Gastroesophageal sphincter (tissue), 4 donors: Measurements from ENCODE around the gene TMEM61. TPM values are rescaled to one million over a fixed set of nuclear protein-coding genes. Genes with fewer than 3 reads are reported as not detected.
"Not testable (repeated sequence)": the region's sequence is repeated elsewhere in the genome, so short reads cannot be mapped to it uniquely, and the experiment has no call there.

Source experiments
- ATAC-seq: fragments of 150-250 bp; one replicate; pipeline ENCODE4 v1.9.1; 2016; ENCODE audit warnings: mild to moderate bottlenecking, moderate library complexity
- H3K27ac ChIP-seq, 4 donors: fragments of 200-600 bp; sonication (generic) in 3 of 4; 1 replicate in 3 of 4; 2 replicates in 1 of 4; pipeline ENCODE4 v1.5.1; 2016 to 2019
- H3K27me3 ChIP-seq: fragments of 200-600 bp; sonication (generic); one replicate; pipeline ENCODE4 v1.5.1; 2019
- H3K36me3 ChIP-seq, 2 donors: fragments of 200-600 bp; sonication (generic); one replicate each; pipeline ENCODE4 v1.5.1; 2019; ENCODE audit warnings: control low read depth in 1 of 2
- H3K4me1 ChIP-seq, 3 donors: fragments of 200-600 bp; sonication (generic); 1 replicate in 2 of 3; 2 replicates in 1 of 3; pipeline ENCODE4 v1.5.1; 2016 to 2019; ENCODE audit warnings: control low read depth in 2 of 3
- H3K4me3 ChIP-seq, 2 donors: fragments of 200-600 bp; sonication (generic); one replicate each; pipeline ENCODE4 v1.5.1; 2019; ENCODE audit warnings: mild to moderate bottlenecking in 1 of 2, moderate library complexity in 1 of 2
- H3K9me3 ChIP-seq, 3 donors: fragments of 200-600 bp; sonication (generic); one replicate each; pipeline ENCODE4 v1.5.1; 2017 to 2019; ENCODE audit warnings: control low read depth in 2 of 3
- CTCF ChIP-seq, 4 experiments: fragments of 200-600 bp in 2 of 4; fragments of 450-650 bp in 2 of 4; sonication (generic) in 1 of 4; IDR thresholded peaks; one replicate each; pipeline ENCODE4 v1.5.1; 2017 to 2019; ENCODE audit warnings: antibody characterized with exemption in 4 of 4, mild to moderate bottlenecking in 2 of 4, moderate library complexity in 2 of 4
- EP300 ChIP-seq: sonication (generic); formaldehyde crosslinking; IDR thresholded peaks from one replicate; pipeline ENCODE4 v1.6.1; 2017; ENCODE audit warnings: antibody characterized with exemption, mild to moderate bottlenecking
- POLR2A ChIP-seq, 2 donors: fragments of 450-650 bp; IDR thresholded peaks; one replicate each; pipeline ENCODE4 v1.6.1; 2017; ENCODE audit warnings: antibody characterized with exemption in 2 of 2, mild to moderate bottlenecking in 2 of 2, moderate library complexity in 1 of 2
- POLR2AphosphoS5 ChIP-seq: sonication (generic); formaldehyde crosslinking; IDR thresholded peaks from one replicate; pipeline ENCODE4 v1.6.1; 2017; ENCODE audit warnings: antibody characterized with exemption
- WGBS, 2 donors: methylation state at CpG; one replicate each; pipeline ENCODE4 v1.1.5; 2018; ENCODE audit warnings: low coverage in 1 of 2; 5-methylcytosine and 5-hydroxymethylcytosine counted together
- total RNA-seq, 4 donors: library from RNA; depleted of rRNA; stranded (reverse); fragments of >200 nt; gene quantifications; one replicate each; pipeline ENCODE4 v1.1.0, GENCODE V29; 2016

The TMEM61 gene
- total RNA-seq, 4 donors from 2014 or later: 1.5 to 2.5 (median 1.5) TPM; not detected in 1

- no peaks in the 10 kb centered on the region for H3K36me3 ChIP-seq
- peaks cover 8% of the 10 kb centered on the region for H3K27me3 ChIP-seq
- H3K4me1 ChIP-seq: no peaks in the 10 kb centered on the region
- TF ChIP-seq POLR2AphosphoS5: no peak
- TF ChIP-seq POLR2A (IDR thresholded peaks at IDR 0.05): no peak
- no peak for TF ChIP-seq CTCF (IDR thresholded peaks at IDR 0.05)
- no peak for TF ChIP-seq EP300
- no peak for ATAC-seq
- no peak overlapping the region for H3K27ac ChIP-seq
- 40 to 79% methylated on average over 1 of the region's 1 CpG for WGBS, 2 donors
- H3K4me3 ChIP-seq: no peak overlapping the region
- H3K9me3 ChIP-seq: no peaks in the 10 kb centered on the region
These were observed 43.0 kb upstream of the TMEM61 start for GRCh38 chr1:54937469-54937868.

GRCh38 chr1:54938955-54939354, 41.5 kb upstream of the TMEM61 start:
- not testable (repeated sequence) for H3K4me3 ChIP-seq, H3K4me1 ChIP-seq, H3K27me3 ChIP-seq, ATAC-seq, H3K9me3 ChIP-seq, H3K27ac ChIP-seq, H3K36me3 ChIP-seq
- 50 to 76% methylated on average over 1 to 4 of the region's 4 CpGs for WGBS, 2 donors

GRCh38 chr1:54940042-54940441, 40.4 kb upstream of the TMEM61 start:
- no peak for TF ChIP-seq EP300
- no peak for TF ChIP-seq POLR2A (IDR thresholded peaks at IDR 0.05)
- TF ChIP-seq POLR2AphosphoS5: no peak
- no peak for TF ChIP-seq CTCF (IDR thresholded peaks at IDR 0.05)
- ATAC-seq: no peak
- Histone ChIP-seq H3K27ac (no peak overlapping the region), H3K4me1 (peaks cover 0 to 2% (median 0%) of the 10 kb centered on the region in 3 donors), H3K4me3 (no peak overlapping the region), H3K27me3 (peaks cover 13% of the 10 kb centered on the region), H3K9me3 (no peaks in the 10 kb centered on the region), H3K36me3 (no peaks in the 10 kb centered on the region)

GRCh38 chr1:54942976-54943375, 37.5 kb upstream of the TMEM61 start:
- no peak overlapping the region for H3K27ac ChIP-seq
- no peak for TF ChIP-seq CTCF (IDR thresholded peaks at IDR 0.05)
- TF ChIP-seq EP300: no peak
- TF ChIP-seq POLR2AphosphoS5: no peak
- no peak for TF ChIP-seq POLR2A (IDR thresholded peaks at IDR 0.05)
- 82 to 89% methylated on average over 3 of the region's 4 CpGs for WGBS, 2 donors
- H3K4me3 ChIP-seq: no peak overlapping the region
- peaks cover 5% of the 10 kb centered on the region for H3K27me3 ChIP-seq
- no peaks in the 10 kb centered on the region for H3K36me3 ChIP-seq
- peaks cover 0 to 6% (median 0%) of the 10 kb centered on the region in 3 donors for H3K4me1 ChIP-seq
- H3K9me3 ChIP-seq: no peaks in the 10 kb centered on the region
- no peak for ATAC-seq

GRCh38 chr1:54944610-54945392, 35.6 kb upstream of the TMEM61 start:
- 27 to 30% methylated on average over 8 of the region's 9 CpGs for WGBS, 2 donors
- Histone ChIP-seq H3K9me3 (no peaks in the 10 kb centered on the region), H3K27me3 (peaks cover 5% of the 10 kb centered on the region), H3K27ac (no peak overlapping the region), H3K4me1 (peaks cover 0 to 6% (median 0%) of the 10 kb centered on the region in 3 donors), H3K4me3 (no peak overlapping the region), H3K36me3 (no peaks in the 10 kb centered on the region)
- TF ChIP-seq CTCF (IDR thresholded peaks at IDR 0.05) (peak; percentile 69 to 83 (median 78)), EP300 (no peak)
- peak; percentile 71 for ATAC-seq
